H1 (cell line): Measurements from ENCODE around the gene SSH2. TPM values are rescaled to one million over a fixed set of nuclear protein-coding genes. Genes with fewer than 3 reads are reported as not detected.

Source experiments
- TAF1 ChIP-seq: IDR thresholded peaks from 2 replicates; pipeline ENCODE4 v1.6.1; 2011; ENCODE audit warnings: mild to moderate bottlenecking, low read depth, low read length
- polyA plus RNA-seq, 7 experiments: library from polyadenylated mRNA; depleted of rRNA in 3 of 7; stranded (reverse) in 5 of 7; unstranded in 2 of 7; fragments of >200 nt in 5 of 7; fragments of 200-250 nt in 2 of 7; gene quantifications; 1 replicate in 5 of 7; 2 replicates in 1 of 7; 4 replicates in 1 of 7; pipeline versions ENCODE4 v1.2.1 to v1.2.3, GENCODE V29; 2011 to 2013; ENCODE audit warnings: missing spikeins in 2 of 7, mixed read lengths in 2 of 7
- total RNA-seq: library from RNA; stranded (reverse); fragmentation: NEBNext Ultra II Directional; extraction: Animal tissue kit (Norgen Biotek cat#: 25700); gene quantifications from 2 replicates; pipeline ENCODE4 v1.2.1, GENCODE V29; 2021

Gene SSH2
- total and polyA plus RNA-seq, 2 of the 8 experiments (the other 6 are each of a cell fraction or from before 2014, with no cell fraction given), result 5.2 to 15.9 TPM

DNA sequence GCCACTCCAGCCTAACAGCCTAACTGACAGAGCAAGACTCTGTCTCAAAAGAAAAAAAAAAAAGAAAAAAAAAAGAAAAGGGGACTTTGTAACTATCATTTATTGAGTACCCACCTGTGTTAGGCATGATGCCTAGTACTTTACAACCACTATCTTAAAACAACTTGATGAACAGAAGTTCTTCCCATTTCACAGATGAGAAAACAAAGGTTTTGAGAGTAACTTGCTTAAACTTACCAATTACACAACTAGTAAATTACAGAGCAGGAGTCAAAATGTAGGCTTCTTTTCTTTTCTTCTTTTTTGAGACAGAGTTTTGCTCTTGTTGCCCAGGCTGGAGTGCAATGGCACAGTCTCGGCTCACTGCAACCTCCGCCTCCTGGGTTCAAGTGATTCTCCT, 210.6 kb downstream of the SSH2 start (continued):
- TF ChIP-seq TAF1, result no peak
